NCI-H1092 treated with DMSO at 0.1 percent for 48 hours (cell line): Measurements from ENCODE around the gene SLC6A17.
A peak's percentile ranks its signal among the peaks of the same experiment; 100 is the strongest.

Experiments used
- DNase-seq: peaks from one replicate; lab custom pipeline; 2025; lab: John Stamatoyannopoulos, UW

The SLC6A17 gene

GRCh38 chr1:110174961-110175360, 24.7 kb downstream of the SLC6A17 start:
- no peak for DNase-seq

- peak; percentile 77 for DNase-seq
These were observed 26.1 kb downstream of the SLC6A17 start for GRCh38 chr1:110176299-110176956.

GRCh38 chr1:110177775-110178174, 27.5 kb downstream of the SLC6A17 start:
- DNase-seq = no peak

DNA sequence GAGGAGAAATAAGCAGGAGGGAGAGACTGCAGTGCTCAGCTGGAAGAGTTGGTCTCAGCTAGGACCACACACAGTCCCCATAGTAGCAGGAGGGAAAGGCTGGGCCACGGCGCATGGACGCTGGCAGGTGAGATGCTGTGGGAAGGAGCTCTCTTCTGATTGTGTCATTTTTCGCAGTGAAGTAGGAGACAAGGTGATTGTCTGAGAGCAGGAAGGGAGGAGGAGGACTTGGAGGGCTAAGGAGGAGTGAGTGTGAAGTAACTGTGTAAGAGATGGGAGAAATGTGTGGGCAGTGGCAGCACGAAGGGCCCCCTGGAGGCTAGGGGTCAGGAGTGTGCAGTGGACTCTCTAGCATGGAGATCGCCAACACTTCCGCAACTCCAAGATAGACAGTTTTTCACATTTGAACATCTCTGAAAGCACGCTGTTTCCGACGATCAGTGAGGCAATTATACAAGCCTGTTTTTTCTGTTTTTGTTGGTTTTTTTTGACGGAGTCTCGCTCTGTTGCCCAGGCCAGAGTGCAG, 33.4 kb downstream of the SLC6A17 start:
- no peak for DNase-seq

DNA sequence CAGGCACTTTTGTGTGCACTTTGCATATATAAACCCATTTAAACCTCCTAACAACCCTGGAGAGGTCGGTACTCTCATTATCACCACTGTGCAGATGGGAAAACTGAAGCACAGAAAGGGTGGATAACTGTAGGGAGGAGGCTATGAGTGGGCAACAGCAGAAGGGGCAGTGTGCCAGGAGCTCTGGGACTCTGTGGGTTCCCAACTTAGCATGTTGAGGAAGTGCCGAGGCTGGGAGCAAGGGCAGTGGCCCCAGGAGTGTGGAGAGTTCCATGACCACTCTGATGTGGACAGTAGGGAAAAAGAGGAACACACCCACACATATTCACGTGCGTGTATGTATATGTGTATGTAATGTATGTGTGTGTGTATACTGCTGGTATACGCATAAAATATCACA, 34.2 kb downstream of the SLC6A17 start:
- no peak for DNase-seq

GRCh38 chr1:110185181-110185580, 34.9 kb downstream of the SLC6A17 start:
- DNase-seq = peak; percentile 52

GRCh38 chr1:110186558-110186957, 36.3 kb downstream of the SLC6A17 start:
- no peak for DNase-seq

DNA sequence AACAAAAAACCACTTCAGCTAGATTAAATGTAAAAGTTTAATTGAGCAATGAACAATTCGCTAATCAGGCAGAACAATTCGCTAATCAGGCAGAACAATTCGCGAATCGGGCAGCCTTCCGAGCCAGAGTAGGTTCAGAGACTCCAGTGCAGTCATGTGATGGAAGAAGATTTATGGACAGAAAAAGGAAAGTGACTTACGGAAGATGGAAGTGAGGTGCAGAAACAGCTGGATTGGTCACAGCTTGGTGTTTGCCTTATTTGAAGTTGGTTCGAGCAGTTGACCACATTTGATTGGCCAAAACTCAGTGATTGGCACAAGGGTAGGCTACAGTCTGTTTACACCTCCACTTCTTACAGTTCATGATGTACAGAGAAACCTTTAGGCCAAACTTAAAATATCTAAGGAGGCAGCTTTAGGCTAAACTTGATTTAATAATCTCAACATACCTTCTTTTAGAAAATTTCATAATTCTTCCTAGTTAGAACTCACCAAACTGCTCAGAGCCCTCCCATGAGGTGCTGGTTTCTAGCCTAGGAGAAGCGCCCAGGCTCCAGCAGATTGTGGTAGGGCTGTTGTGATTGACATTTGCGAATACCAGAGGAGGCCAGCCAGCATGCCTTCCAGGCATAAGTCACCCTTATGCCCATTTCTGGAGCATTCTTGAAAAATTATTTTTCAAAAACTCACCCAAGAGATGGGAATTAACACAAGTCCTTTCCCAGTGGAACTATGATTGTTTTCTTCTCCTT, 37.0 kb downstream of the SLC6A17 start:
- no peak for DNase-seq

GRCh38 chr1:110188035-110188618, 37.8 kb downstream of the SLC6A17 start:
- peak; percentile 11 for DNase-seq

DNA sequence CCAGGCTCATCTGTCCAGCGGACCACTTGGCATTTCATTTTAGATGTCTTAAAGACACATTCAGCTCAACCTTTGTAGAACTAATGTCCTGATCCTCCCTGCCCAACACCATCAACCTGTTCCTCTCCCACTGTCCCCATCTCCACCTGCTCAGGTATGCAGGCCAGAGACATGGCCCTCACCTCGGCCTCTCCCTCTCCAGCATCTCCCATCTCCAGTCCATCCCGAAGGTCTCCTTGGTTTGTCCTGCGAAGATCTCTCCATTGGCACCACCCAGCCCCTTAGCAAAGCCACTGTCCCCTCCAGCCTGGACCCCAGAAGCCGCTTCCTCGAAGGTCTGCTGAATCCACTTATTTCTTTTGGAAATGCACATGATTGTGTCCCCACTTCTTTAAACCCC, 38.9 kb downstream of the SLC6A17 start:
- no peak for DNase-seq

GRCh38 chr1:110190282-110190929, 40.1 kb downstream of the SLC6A17 start:
- DNase-seq = peak; percentile 84

- no peak for DNase-seq
These were observed 42.2 kb downstream of the SLC6A17 start for GRCh38 chr1:110192541-110192940.

DNA sequence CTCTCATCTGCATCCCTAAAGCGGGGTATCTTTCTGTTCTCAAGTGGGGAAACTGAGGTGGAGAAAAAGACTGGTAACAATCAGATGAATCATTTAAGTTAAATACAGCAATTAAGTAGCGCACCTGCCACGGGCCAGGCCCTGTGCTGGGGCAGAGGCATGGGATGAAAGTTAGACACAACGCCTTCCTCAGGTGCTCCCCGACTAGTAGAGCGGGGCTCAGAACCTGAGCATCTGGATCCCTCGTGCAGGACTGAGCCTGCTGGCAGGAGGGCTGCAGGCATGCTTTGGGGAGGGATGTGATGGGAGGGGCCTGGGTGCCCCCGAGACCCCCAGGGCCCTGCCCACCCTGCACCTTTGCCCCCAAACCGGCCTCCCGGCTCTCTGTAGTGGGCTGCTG, 44.9 kb downstream of the SLC6A17 start:
- no peak for DNase-seq

DNA sequence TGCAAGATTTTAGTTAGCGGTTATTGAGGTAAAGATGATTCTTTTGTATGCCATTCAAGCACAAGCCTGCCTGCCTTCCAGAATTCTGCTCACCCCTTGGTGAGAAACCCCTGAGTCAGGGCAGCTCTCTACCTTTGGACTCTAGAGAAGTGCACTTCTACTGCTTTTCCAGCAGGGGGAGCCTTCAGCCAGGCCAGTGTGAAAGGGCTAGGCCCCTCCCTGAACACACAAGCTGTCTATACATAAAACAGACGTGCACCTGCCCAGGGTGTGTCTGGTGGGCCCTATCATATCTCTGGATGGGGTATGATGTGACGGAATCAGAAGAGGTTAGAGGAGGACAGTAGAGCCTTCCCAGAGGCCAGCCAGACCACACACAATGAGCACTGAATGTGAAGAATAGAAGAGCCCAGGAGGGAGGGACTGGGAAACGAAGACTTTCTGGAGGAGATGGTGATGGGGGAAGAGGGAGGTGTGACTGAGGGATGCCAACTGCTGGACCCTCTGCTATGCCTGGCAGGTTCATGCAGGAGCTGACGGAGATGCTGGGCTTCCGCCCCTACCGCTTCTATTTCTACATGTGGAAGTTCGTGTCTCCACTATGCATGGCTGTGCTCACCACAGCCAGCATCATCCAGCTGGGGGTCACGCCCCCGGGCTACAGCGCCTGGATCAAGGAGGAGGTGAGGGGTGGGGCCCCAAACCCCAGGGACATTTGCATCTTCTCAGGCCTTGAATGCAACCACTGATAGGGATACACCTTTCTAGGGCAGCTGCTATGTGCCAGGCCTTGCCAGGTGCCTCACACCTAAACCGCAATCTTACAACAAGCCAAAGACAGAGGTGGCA, 46.8 kb downstream of the SLC6A17 start:
- DNase-seq = peak; percentile 78

GRCh38 chr1:110197905-110198629, 47.8 kb downstream of the SLC6A17 start:
- DNase-seq = no peak

GRCh38 chr1:110198746-110199145, 48.5 kb downstream of the SLC6A17 start:
- no peak for DNase-seq

GRCh38 chr1:110200190-110200589, 49.9 kb downstream of the SLC6A17 start:
- DNase-seq = no peak

DNA sequence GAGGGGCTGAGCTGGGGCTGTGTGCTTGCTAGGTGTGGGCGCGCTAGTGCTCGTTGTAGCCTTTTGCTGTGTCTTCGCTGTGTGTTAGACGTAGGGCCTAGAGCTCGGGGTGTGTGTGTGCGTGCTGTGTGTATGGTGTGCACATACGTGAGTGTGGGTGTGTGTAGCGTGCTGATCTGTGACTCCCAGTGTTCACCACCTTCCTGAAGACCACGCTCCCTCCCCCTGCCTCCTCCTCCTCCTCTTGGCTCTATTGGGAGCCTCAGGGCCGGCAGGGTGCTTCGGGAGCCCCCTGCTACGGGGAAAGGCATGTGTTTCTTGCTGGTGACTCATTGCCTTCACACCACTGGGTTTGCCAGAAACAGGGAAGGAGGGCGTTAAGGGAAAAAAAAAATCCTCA, 50.4 kb downstream of the SLC6A17 start:
- no peak for DNase-seq

- no peak for DNase-seq
These were observed 51.0 kb downstream of the SLC6A17 start for GRCh38 chr1:110201157-110201825.

DNA sequence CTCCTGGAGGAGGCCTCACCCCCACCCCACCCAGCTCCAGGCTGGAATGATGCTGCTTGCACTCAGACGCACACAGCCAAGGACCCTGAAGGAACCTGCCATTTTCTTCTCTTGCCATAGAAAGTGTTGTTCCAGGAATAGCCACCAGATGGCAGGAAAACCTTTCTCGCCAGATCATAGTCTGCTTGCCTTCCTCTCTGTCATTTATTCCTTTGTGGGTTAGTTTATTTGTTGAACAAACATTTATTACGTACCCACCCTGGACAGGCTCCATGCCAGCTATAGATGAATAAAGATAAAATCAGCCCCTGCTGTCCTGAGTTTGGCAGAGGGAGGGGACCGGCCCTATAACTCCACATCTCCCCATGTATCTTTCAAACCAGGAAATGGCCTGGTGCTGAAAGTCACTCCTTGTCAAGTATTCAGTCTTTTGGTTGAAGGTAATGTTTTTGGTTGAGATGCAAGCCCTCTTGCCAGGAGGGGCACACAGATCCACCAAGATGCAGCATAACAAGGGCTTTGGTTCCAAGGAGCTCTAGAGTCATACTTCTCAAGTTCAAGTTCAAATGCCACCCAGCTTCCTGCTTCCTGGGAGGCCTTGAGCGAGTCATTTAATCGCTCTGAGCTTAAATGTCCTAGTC, 52.8 kb downstream of the SLC6A17 start:
- DNase-seq = peak; percentile 51
